ENCODE data around the gene AREL1.

Gene AREL1

GRCh38 chr14:74683406-74683805 lies 29.5 kb downstream of the AREL1 start:
- Histone ChIP-seq H3K4me3 (replicated peaks; ENCODE audit: insufficient read depth, low read length) (no peak overlapping the region), H3K27me3 (ENCODE audit: insufficient read depth, poor library complexity, severe bottlenecking) (no peaks in the 10 kb centered on the region), H3K27ac (replicated peaks) (peak overlapping the region; percentile 81)
- peak in 1 of 2 experiments; percentile 18 for DNase-seq (ENCODE audit: low read depth in 1 of 2, low spot score in 1 of 2)
- TF ChIP-seq POLR2AphosphoS5 (IDR thresholded peaks at IDR 0.05; ENCODE audit: low read depth) (no peak), REST (IDR thresholded peaks at IDR 0.05; ENCODE audit: insufficient replicate concordance, low read depth) (no peak), SPI1 (IDR thresholded peaks at IDR 0.05; ENCODE audit: borderline replicate concordance, low read depth) (peak; percentile 68; the same call in 1 of the 2 replicates)

GRCh38 chr14:74682169-74682952 lies 30.5 kb downstream of the AREL1 start:
- H3K27ac ChIP-seq (replicated peaks): 0 out of 2 replicates have a peak overlapping the region, but pooled peaks have one; percentile 11
- no peak for TF ChIP-seq POLR2AphosphoS5 (IDR thresholded peaks at IDR 0.05; ENCODE audit: low read depth)
- no peak for TF ChIP-seq GABPA (IDR thresholded peaks at IDR 0.05; ENCODE audit: low read depth)
- no peak for TF ChIP-seq CTCF (IDR thresholded peaks at IDR 0.05; ENCODE audit: insufficient read depth, low read length)
- TF ChIP-seq SPI1 (IDR thresholded peaks at IDR 0.05; ENCODE audit: borderline replicate concordance, low read depth): no peak
- no peak for TF ChIP-seq REST (IDR thresholded peaks at IDR 0.05; ENCODE audit: insufficient replicate concordance, low read depth)
- H3K4me3 ChIP-seq (replicated peaks; ENCODE audit: insufficient read depth, low read length): no peak overlapping the region
- H3K27me3 ChIP-seq (ENCODE audit: insufficient read depth, poor library complexity, severe bottlenecking): no peaks in the 10 kb centered on the region
- no peak for DNase-seq (ENCODE audit: low read depth in 1 of 2, low spot score in 1 of 2)

- TF ChIP-seq POLR2AphosphoS5 (IDR thresholded peaks at IDR 0.05; ENCODE audit: low read depth): no peak
- no peak for TF ChIP-seq REST (IDR thresholded peaks at IDR 0.05; ENCODE audit: insufficient replicate concordance, low read depth)
- TF ChIP-seq SPI1 (IDR thresholded peaks at IDR 0.05; ENCODE audit: borderline replicate concordance, low read depth): no peak
- no peak for TF ChIP-seq GABPA (IDR thresholded peaks at IDR 0.05; ENCODE audit: low read depth)
- no peak for TF ChIP-seq CTCF (IDR thresholded peaks at IDR 0.05; ENCODE audit: insufficient read depth, low read length)
- no peak overlapping the region for H3K4me3 ChIP-seq (replicated peaks; ENCODE audit: insufficient read depth, low read length)
- no peaks in the 10 kb centered on the region for H3K27me3 ChIP-seq (ENCODE audit: insufficient read depth, poor library complexity, severe bottlenecking)
- no peak for DNase-seq (ENCODE audit: low read depth in 1 of 2, low spot score in 1 of 2)
- H3K27ac ChIP-seq (replicated peaks): no peak overlapping the region
Observed at GRCh38 chr14:74675219-74675618, 37.7 kb downstream of the AREL1 start.
